Measurements from ENCODE around the gene APP. TPM values are rescaled to one million over a fixed set of nuclear protein-coding genes. Genes with fewer than 3 reads are reported as not detected.
A peak's percentile ranks its signal among the peaks of the same experiment; 100 is the strongest.

Gene APP
- total RNA-seq, 2 donors from 2014 or later = 256 to 423 TPM

DNA sequence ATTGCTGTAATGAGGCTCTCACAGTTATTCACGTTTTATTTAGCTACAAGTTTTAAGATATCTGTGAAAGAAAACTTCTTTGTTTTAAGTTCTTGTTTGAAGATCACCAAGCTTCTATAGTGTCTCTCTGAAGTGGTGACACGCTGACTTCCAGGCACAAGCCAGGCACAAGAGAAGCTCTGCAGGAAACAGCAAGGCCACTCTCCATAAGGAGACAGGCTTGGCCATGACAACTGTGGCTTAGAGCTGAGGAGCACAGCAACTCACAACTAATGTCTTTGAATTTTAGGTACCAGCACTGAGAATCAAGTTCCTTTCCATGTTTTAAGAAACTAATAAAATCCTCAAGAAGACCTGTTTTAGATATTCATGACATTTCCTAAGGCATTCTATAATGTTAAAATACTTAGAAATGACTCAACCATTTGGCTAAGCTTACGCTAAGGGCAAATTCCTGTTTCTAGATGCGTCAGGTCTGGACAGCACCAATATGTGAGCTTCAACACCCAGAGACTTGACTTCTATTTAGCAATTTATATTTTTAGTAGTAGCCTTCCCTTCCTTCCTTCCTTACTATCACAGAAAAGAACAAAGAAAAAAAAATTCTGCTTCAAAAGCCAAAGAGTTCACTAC lies 40.2 kb downstream of the APP start:
- no peak overlapping the region for H3K27ac ChIP-seq
- no peaks in the 10 kb centered on the region for H3K27me3 ChIP-seq
- intact Hi-C loops (cut with DNase I) = no loop called here
- ATAC-seq (no peak), DNase-seq (no peak)
- no peaks in the 10 kb centered on the region for H3K36me3 ChIP-seq (replicated peaks in 1 of 2; ENCODE audit: insufficient read depth in 1 of 2, low read depth in 2 of 2)
- peaks cover 31% of the 10 kb centered on the region for H3K4me1 ChIP-seq
- 75 to 78% methylated on average over 4 of the region's 4 CpGs for WGBS, 2 donors
- TF ChIP-seq, protein P1, sequence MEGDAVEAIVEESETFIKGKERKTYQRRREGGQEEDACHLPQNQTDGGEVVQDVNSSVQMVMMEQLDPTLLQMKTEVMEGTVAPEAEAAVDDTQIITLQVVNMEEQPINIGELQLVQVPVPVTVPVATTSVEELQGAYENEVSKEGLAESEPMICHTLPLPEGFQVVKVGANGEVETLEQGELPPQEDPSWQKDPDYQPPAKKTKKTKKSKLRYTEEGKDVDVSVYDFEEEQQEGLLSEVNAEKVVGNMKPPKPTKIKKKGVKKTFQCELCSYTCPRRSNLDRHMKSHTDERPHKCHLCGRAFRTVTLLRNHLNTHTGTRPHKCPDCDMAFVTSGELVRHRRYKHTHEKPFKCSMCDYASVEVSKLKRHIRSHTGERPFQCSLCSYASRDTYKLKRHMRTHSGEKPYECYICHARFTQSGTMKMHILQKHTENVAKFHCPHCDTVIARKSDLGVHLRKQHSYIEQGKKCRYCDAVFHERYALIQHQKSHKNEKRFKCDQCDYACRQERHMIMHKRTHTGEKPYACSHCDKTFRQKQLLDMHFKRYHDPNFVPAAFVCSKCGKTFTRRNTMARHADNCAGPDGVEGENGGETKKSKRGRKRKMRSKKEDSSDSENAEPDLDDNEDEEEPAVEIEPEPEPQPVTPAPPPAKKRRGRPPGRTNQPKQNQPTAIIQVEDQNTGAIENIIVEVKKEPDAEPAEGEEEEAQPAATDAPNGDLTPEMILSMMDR (IDR thresholded peaks at IDR 0.05) = no peak
- no peak for TF ChIP-seq POLR2A (IDR thresholded peaks at IDR 0.05)
- no peaks in the 10 kb centered on the region for H3K9me3 ChIP-seq
- H3K4me3 ChIP-seq = no peak overlapping the region

DNA sequence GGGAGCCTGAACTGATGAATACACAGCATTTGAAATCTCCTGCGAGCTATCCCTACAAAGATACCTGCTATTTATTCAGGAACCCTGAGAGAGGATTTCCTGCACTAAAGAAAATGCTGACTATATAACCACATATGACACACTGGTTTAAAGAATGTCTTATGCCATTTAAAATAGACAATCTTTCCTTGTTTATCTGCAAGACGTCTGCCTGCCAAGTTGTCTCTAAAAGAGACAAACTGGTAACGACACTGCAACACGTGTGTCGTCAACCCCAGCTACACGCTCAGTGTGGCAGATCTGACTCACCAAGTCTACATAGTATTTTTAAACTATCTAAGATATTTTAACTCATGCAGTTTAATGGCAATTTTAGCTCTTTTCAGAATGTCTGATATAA lies 42.7 kb downstream of the APP start:
- peak in 1 of 4 donors; percentile 20 for DNase-seq
- no peaks in the 10 kb centered on the region for H3K36me3 ChIP-seq (replicated peaks in 1 of 2; ENCODE audit: insufficient read depth in 1 of 2, low read depth in 2 of 2)
- intact Hi-C loops (cut with DNase I) = no loop called here
- no peak for TF ChIP-seq POLR2A (IDR thresholded peaks at IDR 0.05)
- TF ChIP-seq, protein P1 (IDR thresholded peaks at IDR 0.05) = no peak
- H3K27ac ChIP-seq = no peak overlapping the region
- WGBS, 2 donors = 51 to 60% methylated on average over 6 of the region's 6 CpGs
- H3K4me1 ChIP-seq = peaks cover 56% of the 10 kb centered on the region
- no peaks in the 10 kb centered on the region for H3K27me3 ChIP-seq
- no peaks in the 10 kb centered on the region for H3K9me3 ChIP-seq
- no peak overlapping the region for H3K4me3 ChIP-seq
- no peak for ATAC-seq

DNA sequence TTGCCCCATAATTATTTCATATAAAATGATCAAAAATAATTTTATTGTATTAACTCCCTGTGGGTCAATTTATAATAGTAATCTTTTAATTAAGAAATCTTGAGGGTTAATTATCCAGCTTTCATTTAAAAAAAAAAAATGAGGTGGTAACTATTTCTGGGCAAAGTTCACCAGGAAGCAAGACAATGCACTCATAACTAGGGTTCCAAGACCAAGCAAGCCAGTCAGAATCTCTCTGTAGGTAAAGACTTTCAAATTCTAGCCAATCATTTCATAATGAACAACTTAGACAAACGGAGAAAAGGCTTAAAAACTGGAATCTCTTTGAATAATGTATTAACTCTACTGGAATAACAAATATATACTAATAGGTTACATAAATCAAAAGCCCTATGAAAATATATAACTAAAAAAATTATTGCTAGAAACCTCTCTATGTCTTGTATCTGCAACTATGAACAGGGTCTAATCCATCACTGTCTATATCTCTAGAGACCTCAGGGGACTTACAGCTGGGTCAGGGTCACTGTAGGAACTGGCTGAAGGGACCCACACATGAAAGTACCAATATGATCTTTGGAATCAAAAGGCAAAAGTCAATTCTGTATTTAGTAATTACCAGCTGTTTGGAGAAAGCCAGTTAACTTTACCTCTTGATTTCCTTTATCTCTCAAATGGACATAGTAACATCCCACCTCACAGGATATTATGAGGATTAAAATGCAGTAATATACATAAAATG lies 43.3 kb downstream of the APP start:
- no peak overlapping the region for H3K27ac ChIP-seq
- no peaks in the 10 kb centered on the region for H3K27me3 ChIP-seq
- WGBS, 2 donors = 36 to 63% methylated on average over 1 of the region's 1 CpG
- peaks cover 58% of the 10 kb centered on the region for H3K4me1 ChIP-seq
- ATAC-seq (no peak), DNase-seq (no peak)
- intact Hi-C loops (cut with DNase I) = no loop called here
- H3K4me3 ChIP-seq = no peak overlapping the region
- H3K9me3 ChIP-seq = no peaks in the 10 kb centered on the region
- no peaks in the 10 kb centered on the region for H3K36me3 ChIP-seq (replicated peaks in 1 of 2; ENCODE audit: insufficient read depth in 1 of 2, low read depth in 2 of 2)
- TF ChIP-seq POLR2A (IDR thresholded peaks at IDR 0.05) = no peak
- TF ChIP-seq, protein P1 (IDR thresholded peaks at IDR 0.05) = no peak

DNA sequence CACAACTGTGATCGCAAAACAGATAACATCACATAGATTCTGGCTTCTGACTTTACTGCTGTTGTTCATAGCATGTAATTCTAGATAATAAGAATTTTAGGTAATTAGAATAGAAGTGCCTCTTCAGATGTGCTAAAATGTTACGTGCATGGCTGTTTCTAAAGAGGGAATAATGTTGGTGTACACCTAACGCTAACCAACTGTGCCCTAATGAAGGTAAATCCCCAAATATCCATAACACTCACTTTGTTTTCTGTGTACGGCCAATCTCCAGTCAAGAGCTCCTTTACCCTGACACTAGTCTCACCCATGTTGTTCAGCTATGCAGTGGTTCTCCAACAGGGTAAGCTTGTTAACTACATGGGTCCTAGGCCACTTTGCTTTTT lies 44.4 kb downstream of the APP start:
- Histone ChIP-seq H3K27ac (peak overlapping the region in 2 of 4 donors; percentile 32 to 39), H3K27me3 (no peaks in the 10 kb centered on the region), H3K4me1 (peaks cover 58% of the 10 kb centered on the region), H3K9me3 (no peaks in the 10 kb centered on the region), H3K4me3 (no peak overlapping the region), H3K36me3 (replicated peaks in 1 of 2; ENCODE audit: insufficient read depth in 1 of 2, low read depth in 2 of 2) (no peaks in the 10 kb centered on the region)
- WGBS, 2 donors = 83 to 88% methylated on average over 4 of the region's 4 CpGs
- DNase-seq (no peak), ATAC-seq (no peak)
- intact Hi-C loops (cut with DNase I) = no loop called here
- TF ChIP-seq, protein P1 (IDR thresholded peaks at IDR 0.05) = no peak
- no peak for TF ChIP-seq POLR2A (IDR thresholded peaks at IDR 0.05)
